GM21786 (cell line): ENCODE data around the gene MARVELD1.
A peak's percentile ranks its signal among the peaks of the same experiment; 100 is the strongest.
"Not testable (repeated sequence)": the region's sequence is repeated elsewhere in the genome, so short reads cannot be mapped to it uniquely, and the experiment has no call there.

Source experiments
- ATAC-seq: cut with Tn5 transposase; IDR thresholded peaks from one replicate; pipeline ENCODE4 v1.9.1; 2021; ENCODE audit not compliant: unreplicated experiment

Gene MARVELD1

GRCh38 chr10:97689559-97690020, 23.9 kb upstream of the MARVELD1 start:
- ATAC-seq, result no peak

GRCh38 chr10:97690133-97690532, 23.4 kb upstream of the MARVELD1 start:
- no peak for ATAC-seq

GRCh38 chr10:97698072-97698655, 15.4 kb upstream of the MARVELD1 start:
- ATAC-seq, result not testable (repeated sequence)

GRCh38 chr10:97701438-97702069, 12.0 kb upstream of the MARVELD1 start:
- peak; percentile 66 for ATAC-seq

- no peak for ATAC-seq
Measured at GRCh38 chr10:97703398-97704067, 10.0 kb upstream of the MARVELD1 start.

GRCh38 chr10:97704341-97704740, 9.2 kb upstream of the MARVELD1 start:
- no peak for ATAC-seq

GRCh38 chr10:97705006-97705670, 8.4 kb upstream of the MARVELD1 start:
- no peak for ATAC-seq

- ATAC-seq, result no peak
Measured at GRCh38 chr10:97707134-97707861, 6.2 kb upstream of the MARVELD1 start.

GRCh38 chr10:97708167-97708566, 5.4 kb upstream of the MARVELD1 start:
- ATAC-seq, result no peak

GRCh38 chr10:97708976-97709946, 4.3 kb upstream of the MARVELD1 start:
- no peak for ATAC-seq

- no peak for ATAC-seq
Measured at GRCh38 chr10:97711640-97712572, 1.6 kb upstream of the MARVELD1 start.

- ATAC-seq, result peak; percentile 76
Measured at GRCh38 chr10:97713826-97714400, 383 bp downstream of the MARVELD1 start.

GRCh38 chr10:97714401-97715258, 1.1 kb downstream of the MARVELD1 start:
- ATAC-seq, result peak; percentile 37

GRCh38 chr10:97715259-97715874, 1.8 kb downstream of the MARVELD1 start:
- ATAC-seq, result no peak

- ATAC-seq, result no peak
Measured at GRCh38 chr10:97717627-97718026, 4.1 kb downstream of the MARVELD1 start.

GRCh38 chr10:97718178-97718577, 4.6 kb downstream of the MARVELD1 start:
- no peak for ATAC-seq

GRCh38 chr10:97718659-97719142, 5.2 kb downstream of the MARVELD1 start:
- ATAC-seq, result no peak
